AG08395 (cell line): ENCODE data around the gene CEACAM6.
A peak's percentile ranks its signal among the peaks of the same experiment; 100 is the strongest.
"Not testable (repeated sequence)": the region's sequence is repeated elsewhere in the genome, so short reads cannot be mapped to it uniquely, and the experiment has no call there.

Experiments
- DNase-seq: peaks from one replicate; pipeline ENCODE4 v3.0.0; 2012; ENCODE audit warnings: mixed read lengths, low spot score

Gene CEACAM6

DNA sequence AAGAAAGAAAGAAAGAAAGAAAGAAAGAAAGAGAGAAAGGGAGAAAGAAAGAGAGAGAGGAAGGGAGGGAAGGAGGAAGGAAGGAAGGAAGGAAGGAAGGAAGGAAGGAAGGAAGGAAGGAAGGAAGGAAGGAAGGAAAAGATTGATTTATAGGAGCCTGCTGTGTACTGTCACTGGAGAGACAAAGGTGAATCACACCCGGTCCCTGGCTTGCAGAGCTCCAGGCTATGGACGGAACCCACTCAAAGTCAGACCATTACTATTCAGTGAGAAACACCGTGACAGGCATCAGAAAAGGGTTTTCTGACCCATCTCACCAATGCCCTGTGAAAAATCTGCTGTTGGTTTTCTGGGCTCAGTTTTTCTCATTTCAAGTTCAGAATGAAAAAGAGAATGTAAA is 7.3 kb upstream of the CEACAM6 start:
- no peak for DNase-seq

DNA sequence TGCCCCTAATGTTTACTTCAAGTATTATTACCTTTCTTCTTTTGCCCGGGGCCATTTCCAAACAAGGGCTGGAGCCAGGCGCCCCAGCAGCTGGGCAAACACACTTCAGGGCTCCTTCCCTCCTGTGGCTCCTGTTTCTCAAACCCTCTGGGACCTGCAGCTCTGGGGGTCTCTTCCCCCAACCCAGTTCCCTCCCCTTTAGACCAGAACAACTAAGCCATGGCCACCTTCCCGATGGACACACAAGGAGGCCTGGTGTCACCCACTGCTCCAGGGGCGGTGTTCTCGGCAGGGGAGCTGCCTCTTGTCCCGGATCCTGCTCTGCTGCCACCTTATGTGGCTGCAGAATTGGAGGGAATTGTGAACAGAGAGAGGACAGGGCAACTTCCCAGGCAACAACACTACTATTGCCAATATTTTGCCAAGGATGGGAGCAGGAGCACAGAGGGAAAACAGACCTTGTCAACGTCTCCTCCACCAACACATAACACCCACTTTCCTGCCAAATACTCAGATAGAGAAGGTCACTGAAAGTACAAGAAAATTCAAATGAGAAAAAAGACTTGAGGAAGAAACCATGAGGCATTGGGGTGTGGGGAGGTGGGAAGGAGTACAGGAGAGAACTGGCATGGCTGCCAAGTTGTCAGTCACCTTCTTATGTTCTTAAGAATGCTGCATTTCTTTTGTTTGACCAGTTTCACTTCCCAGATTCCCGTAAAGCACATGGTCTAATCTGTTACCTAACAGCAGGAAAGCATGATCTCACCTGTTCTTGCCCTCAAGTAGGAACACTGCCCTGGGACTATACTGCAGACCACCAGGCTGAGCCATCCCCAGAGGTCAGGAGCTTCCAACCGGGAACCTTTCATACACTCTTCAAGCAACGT is 4.8 kb upstream of the CEACAM6 start:
- not testable (repeated sequence) for DNase-seq

DNA sequence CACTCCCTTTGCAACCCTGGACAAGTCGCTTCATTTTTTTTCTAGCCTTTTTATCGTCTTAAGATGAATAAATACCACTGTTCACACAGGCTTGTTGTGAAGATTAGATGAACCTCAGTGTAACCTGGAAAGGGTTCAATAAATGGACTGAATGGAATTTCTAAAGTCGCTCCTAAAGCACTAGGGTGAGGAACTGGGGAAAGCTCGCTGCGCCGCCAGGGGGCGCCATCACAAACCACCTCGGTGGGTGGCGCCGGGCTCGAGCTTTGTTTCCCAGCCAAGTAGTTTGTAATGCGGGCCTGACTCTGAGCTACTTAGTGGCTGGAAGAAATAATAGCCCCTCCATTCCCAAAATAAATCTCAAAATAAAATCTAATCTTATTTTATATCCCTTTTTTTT is 2.2 kb upstream of the CEACAM6 start:
- DNase-seq = peak; percentile 28

DNA sequence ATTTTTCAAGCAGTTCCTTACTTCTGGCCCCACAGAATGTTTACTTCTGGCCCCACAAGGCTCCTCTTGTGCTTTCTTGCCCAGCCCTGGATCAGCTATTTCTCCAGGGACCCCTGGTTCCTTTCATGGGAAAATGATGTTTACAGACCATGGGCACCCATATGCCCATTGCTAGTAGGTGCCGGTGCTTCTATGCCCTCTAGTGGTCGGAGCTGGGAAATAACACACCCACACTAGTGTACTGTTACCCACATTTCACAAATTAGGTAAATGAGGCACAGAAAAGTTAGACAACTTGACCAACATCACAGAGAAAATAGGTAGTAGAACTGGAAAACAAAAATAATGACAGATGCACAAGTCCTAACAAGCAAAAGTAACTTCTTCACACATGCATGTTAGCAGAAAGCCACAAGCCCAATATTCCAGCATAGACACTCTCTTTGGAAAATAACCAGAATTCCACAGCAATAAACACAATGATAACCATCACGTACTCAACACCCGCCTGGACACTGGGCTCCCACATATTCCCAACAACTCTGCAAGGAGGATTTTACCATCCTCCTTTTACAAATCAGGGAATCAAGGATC is 1.3 kb upstream of the CEACAM6 start:
- peak; percentile 20 for DNase-seq

DNA sequence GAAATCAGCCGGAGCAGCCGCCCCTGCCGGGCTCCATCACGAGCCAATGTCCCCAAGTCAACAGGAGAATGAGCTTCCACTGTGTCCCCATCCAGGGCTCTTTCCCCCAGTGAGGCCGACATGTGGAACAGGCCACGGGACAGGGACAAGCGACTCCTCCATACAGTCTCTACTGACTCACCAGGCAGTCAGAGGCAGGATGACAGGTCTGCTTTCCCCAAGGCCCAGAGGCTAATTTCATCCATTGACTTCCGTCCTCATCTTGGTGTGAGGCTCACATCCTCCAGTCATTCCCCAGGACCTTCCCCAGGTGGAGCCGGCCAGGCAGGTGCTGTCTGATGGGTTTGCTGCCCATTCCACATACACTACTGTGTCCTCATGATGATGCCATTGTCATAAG is 3.5 kb downstream of the CEACAM6 start:
- no peak for DNase-seq

DNA sequence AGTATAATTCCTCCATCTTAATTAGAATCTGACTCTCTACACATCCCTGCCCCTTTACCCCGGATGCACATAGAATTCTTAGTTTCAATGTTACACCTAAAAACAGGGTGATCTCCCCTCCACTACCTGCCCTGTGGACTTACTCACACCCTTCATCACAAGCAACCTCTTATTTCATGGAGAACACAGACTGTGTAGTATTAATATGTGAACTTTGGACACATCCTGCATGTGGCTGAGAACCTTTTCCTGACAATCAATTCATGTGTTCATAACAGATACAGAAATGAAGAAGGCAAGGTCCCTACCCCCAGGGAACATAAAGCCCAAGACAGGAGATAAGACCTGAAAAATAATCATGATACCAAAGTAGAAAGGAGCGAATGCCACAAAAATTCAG is 11.8 kb downstream of the CEACAM6 start:
- DNase-seq = no peak

DNA sequence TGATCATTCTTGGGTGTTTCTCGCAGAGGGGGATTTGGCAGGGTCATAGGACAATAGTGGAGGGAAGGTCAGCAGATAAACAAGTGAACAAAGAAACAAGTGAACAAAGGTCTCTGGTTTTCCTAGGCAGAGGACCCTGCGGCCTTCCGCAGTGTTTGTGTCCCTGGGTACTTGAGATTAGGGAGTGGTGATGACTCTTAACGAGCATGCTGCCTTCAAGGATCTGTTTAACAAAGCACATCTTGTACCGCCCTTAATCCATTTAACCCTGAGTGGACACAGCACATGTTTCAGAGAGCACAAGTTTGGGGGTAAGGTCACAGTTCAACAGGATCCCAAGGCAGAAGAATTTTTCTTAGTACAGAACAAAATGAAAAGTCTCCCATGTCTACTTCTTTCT is 12.8 kb downstream of the CEACAM6 start:
- DNase-seq = not testable (repeated sequence)

DNA sequence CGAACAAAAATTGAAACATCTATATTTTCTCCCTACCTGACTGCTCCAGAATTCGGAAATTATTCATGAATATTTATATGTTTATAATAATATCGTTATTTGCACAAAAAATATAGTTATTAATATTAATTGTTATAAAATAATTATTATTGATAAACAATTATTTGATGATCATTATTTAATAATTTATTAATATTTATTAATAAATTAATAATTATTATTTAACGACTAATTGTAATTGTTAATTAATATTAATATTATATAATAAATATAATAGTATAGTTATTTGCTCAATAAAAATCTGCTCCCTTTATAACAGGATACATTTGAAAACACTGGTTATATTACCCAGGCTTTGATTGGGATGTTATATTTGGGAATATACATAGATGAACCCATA is 14.3 kb downstream of the CEACAM6 start:
- no peak for DNase-seq

DNA sequence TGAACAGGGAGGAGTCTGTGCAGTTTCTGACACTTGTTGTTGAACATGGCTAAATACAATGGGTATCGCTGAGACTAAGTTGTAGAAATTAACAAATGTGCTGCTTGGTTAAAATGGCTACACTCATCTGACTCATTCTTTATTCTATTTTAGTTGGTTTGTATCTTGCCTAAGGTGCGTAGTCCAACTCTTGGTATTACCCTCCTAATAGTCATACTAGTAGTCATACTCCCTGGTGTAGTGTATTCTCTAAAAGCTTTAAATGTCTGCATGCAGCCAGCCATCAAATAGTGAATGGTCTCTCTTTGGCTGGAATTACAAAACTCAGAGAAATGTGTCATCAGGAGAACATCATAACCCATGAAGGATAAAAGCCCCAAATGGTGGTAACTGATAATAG is 16.1 kb downstream of the CEACAM6 start:
- no peak for DNase-seq

DNA sequence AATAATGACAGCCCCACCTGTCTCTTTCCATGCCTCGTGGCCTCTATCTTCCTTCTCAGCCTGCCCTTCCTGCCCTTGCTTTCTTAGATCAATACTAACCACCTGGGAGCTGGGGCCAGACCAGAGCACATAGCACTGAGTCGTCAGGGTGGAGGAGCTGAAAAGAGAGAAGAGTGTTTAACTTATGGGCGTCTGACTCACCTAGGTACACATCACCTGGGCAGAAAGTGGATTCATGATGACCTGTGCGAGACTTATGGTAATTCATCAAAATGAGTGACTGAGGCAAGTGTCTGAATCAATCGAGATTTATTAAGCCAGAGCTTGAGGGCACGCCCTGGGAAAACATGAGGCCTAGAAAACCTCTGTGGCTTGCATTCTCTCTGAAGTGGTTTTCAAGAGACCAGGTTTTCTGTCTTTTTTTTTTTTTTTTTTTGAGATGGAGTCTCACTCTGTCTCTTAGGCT is 19.2 kb downstream of the CEACAM6 start:
- DNase-seq = no peak

DNA sequence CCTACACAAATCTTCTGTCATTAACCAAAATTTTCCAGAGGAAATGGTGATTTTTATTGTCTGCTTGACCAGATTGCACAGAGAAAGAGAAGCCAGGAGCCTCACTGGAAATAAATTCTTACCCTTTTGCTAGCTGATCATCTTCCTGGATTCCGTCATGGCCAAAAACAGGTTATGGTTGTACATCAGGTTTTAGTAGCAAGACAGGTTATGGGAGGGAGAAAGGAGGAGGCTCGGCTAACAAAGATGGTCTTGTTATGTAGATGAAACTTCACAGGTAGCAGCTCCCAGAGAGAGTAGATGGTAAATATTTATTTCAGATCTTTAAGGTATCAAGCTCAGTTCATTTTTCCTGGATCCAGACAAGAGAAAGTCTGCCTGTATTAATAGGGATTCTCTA is 21.4 kb downstream of the CEACAM6 start:
- no peak for DNase-seq

DNA sequence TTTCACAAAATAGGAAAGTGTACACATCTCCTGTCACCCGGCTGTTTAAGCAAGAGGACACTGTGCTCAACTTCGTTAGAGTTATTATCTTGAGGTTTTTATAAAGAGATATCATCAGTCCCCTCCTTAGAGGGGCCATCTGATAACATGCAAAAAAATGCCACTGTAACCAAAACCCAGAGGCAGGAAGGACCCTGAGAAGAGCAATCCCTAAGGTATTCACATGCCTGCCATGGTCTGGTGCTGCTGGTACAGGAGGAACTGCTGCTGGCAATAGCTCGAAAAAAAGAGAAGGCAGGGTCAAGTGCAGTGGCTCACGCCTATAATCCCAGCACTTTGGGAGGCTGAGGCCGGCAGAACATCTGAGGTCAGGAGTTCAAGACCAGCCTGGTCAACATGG is 28.3 kb downstream of the CEACAM6 start:
- no peak for DNase-seq

DNA sequence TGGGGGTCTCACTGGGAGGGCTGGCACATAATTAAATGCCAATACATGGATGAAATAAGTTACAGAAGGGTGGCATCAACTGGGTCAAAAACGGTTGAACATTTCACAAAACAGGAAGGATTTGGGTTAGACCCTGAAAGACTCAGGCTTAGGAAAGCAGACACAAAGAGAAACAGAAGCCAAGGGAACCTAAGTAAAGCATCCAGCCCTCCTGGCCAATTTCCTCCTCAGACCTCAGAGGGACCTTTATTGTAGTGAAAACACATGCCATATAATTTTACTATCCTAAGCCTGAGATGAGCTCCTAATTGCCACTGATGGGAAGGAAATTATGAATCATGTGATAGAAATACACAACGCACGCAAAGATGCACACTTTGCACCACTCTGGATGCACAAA is 29.0 kb downstream of the CEACAM6 start:
- no peak for DNase-seq

DNA sequence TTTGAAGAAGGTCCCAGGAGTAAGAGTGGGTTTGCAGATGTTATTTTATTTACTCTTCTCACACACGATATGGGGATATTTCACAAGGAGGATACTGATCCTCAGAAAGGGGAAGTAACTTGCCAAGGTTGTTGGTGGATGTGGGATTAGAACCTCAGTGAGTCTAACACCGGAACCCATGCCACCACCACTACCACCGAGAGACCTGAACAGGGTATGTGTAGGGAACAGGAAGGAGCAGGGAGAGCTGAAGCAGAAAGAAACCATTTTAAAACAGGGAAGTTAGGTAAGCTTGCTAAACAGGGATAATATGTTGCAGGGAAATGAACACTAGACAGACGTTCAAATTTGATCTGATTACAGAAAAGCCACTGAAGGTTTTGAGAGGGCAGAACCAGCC is 29.4 kb downstream of the CEACAM6 start:
- no peak for DNase-seq

DNA sequence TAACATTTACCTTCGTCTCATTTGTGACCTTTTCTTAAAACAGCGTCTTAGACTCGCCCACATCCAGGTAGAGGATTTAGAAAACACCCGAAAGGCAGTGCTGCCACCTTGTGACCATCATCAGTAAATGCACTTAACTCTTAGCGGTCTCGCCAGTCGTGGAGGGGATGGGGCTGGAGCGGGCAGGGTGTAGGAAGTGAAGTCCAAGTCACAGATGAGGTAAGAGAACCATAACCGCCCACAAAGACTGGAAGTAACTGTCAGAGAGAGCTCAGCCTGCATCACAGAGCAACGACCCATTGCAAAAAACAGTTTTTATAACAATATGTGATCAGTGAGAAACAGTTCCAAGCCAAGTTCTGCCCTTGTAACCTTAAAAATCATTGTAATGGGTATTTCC is 30.3 kb downstream of the CEACAM6 start:
- peak; percentile 67 for DNase-seq

DNA sequence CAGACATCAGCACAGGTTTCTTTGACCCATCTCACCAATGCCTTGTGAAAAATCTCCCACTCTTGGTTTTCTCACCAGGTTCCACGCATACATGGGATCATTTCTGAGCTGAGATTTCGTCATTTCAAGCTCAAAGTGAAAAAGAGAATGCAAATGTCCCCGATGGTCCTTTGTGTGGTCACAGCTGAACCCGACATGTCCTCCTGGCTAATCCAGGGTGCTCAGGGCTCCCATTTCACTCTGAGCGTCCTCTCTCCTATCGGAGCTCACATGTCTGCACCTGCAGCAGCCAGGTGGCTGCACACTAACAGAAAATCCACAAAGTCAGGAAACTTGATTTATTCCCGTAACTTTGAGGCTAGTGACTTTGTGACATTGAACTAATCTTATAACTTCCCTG is 31.7 kb downstream of the CEACAM6 start:
- DNase-seq = no peak

DNA sequence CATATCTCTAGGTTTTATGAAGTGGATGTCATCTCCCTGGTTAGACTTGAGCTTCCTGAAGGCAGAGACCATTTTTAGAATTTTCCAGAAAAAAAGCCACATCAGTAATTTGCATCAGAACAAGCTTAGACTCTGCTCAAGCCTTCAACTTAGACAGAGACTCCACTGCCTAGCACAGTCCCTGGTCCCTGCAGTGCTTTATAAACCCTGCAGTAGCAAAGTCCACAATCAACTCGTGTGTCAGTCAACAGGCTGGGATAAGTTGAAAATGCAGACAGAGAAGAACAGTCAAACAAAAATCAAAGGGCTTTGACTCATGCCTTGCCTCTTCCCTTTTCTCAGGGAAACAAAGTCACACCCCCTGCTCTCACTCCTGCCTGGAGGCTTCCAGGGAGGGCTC is 33.2 kb downstream of the CEACAM6 start:
- not testable (repeated sequence) for DNase-seq

DNA sequence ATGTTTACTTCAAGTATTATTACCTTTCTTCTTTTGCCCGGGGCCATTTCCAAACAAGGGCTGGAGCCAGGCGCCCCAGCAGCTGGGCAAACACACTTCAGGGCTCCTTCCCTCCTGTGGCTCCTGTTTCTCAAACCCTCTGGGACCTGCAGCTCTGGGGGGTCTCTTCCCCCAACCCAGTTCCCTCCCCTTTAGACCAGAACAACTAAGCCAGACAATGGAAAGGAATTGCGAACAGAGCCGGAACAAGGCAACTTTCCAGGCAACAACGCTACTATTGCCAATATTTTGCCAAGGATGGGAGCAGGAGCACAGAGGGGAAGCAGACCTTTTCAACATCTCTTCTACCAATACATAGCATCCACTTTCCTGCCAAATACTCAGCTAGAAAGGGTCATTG is 33.7 kb downstream of the CEACAM6 start:
- not testable (repeated sequence) for DNase-seq

DNA sequence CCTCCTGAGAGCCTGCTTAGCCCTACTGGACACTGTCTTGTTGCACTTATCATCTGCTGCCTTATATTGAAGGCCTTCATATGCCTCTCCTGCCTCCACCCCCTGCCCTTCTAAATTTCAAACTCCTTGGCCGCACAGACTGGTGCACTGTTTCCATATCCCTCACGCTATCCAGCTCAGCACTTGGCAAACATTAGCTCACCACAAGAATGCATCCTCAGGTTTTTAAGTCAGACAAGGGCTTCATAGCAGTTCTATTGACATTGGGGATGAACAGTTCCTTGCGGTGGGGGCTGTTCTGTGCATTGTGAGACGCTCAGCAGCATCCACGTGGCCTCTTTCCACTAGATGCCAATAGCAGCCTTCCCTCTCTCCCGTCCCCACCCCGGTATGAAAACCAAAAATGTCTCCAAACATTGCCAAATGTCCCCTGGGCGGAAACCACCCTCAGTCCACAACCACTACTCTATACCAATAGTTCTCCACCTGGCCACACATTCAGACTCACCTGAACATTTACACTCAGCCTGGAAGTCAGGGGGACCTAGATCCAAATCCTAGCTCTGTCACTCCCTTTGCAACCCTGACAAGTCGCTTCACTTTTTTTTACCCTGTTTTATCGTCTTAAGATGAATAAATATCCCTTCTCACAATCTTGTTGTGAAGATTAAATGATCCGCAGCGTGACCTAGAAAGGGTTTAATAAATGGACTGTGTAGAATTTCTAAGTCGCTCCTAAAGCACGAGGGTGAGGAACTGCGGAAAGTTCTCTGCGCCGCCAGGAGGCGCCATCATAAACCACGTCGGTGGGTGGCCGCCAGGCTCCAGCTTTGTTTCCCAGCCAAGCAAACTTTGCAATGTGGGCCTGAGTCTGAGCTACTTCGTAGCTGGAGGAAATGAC is 37.4 kb downstream of the CEACAM6 start:
- peak; percentile 59 for DNase-seq

DNA sequence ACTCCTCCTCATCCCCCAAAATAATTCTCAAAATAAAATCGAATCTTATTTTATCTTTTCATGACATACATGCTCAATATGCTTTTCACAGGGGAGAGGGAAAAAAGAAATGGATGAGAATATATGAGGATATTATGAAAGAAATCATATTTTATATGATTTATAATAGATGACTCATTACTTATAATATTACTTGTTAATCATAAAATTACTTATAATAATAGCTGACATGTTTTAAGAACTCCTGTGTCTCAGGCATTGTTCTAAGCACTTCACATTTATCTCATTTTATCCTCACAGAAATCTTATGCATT is 38.0 kb downstream of the CEACAM6 start:
- DNase-seq = no peak

DNA sequence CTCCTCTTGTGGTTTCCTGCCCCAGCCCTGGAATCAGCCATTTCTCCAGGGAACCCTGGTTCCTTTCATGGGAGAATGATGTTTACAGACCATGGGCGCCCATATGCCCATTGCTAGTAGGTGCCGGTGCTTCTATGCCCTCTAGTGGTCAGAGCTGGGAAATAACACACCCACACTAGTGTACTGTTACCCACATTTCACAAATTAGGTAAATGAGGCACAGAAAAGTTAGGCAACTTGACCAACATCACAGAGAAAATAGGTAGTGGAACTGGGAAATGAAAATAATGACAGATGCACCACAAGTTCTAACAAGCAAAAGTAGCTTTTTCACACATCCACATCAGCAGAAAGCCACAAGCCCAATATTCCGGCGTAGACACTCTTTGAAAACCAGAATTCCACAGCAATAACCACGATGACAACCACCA is 39.7 kb downstream of the CEACAM6 start:
- DNase-seq = peak; percentile 9

DNA sequence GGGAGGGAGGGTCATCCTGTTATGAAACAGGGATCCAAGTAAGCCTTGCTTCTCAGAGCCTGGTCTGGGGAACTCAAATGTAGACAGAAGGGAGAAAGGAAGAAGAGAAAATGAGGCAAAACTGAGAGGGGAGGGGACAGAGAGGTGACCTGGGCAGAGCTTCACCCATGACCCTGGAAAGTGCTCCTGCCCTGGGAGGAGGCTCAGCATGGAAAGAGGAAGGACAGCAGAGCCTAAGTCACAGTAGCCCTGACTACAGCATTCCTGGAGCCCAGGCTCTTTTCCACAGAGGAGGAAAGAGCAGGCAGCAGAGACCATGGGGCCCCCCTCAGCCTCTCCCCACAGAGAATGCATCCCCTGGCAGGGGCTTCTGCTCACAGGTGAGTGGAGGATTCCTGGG is 41.0 kb downstream of the CEACAM6 start, which contains the start of gene CEACAM3:
TSS of gene CEACAM3 (plus strand) at position 226 of the 400 bp plus-strand sequence. CDS start at position 317, 91 bp downstream.
- DNase-seq = no peak

DNA sequence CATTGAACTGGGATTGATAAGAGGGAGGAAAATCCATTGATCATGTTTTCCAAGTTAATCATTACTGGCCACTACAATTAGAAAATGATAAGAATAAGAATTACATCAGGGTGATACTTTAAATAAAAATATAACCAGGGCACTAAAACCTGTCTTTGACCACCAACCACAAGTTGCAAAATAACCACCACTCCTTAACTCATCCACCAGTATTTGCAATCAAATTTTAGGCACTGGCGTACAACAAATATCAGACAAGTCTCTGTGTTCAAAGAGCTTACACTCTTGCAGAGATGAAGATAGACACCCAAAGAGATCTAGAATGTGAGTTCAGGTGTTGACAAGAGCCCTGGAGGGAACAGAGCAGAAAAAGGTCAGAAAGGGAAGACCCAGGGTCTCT is 41.6 kb downstream of the CEACAM6 start:
- no peak for DNase-seq
